Panc1 (cell line): ENCODE measurements around the gene DLG2.

Experiments used
- POLR2AphosphoS5 ChIP-seq: IDR thresholded peaks from 2 replicates; pipeline ENCODE4 v1.6.1; 2012; ENCODE audit warnings: mild to moderate bottlenecking, low read depth, low read length, moderate library complexity
- SIN3A ChIP-seq: IDR thresholded peaks from 2 replicates; pipeline ENCODE4 v1.6.1; 2012; ENCODE audit warnings: low read depth, mild to moderate bottlenecking, low read length, moderate library complexity, borderline replicate concordance; ENCODE audit not compliant: insufficient read depth
- TF ChIP-seq, protein P1 (sequence below): fragments of 450-650 bp; IDR thresholded peaks from 2 replicates; pipeline ENCODE4 v1.5.1; 2017; ENCODE audit warnings: mild to moderate bottlenecking
- TF ChIP-seq, protein P2 (sequence below), 2 experiments: IDR thresholded peaks; 2 replicates each; pipeline ENCODE4 v1.6.1; 2011 to 2012; ENCODE audit warnings: low read depth in 2 of 2, control low read depth in 1 of 2, low read length in 1 of 2, mild to moderate bottlenecking in 1 of 2, moderate library complexity in 1 of 2; ENCODE audit not compliant: insufficient read depth in 1 of 2

DNA sequence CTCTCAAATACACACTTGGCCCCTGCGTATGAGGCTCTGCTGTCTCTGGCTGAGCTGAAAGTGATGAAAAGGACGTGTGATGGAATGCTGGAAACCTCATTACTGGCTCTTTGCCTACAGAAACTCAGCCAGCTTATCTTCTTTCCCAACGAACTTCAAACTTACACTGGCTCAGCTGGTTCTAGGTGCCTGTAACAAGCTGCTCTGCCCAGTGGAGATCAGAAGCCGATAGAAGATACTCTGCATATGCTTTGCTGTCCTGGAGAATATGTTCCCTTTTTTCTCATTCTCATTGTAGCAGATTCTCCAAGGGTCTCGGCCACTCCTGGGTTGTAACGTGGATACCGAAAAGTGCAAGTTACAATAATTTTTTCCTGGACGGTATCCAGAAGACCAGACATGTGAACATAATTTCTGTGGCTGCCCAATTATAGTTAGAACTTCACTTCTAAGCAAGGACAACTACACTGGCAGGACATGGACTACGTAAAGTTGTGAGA is 1935.6 kb downstream of the DLG2 start:
- TF ChIP-seq, protein P1, sequence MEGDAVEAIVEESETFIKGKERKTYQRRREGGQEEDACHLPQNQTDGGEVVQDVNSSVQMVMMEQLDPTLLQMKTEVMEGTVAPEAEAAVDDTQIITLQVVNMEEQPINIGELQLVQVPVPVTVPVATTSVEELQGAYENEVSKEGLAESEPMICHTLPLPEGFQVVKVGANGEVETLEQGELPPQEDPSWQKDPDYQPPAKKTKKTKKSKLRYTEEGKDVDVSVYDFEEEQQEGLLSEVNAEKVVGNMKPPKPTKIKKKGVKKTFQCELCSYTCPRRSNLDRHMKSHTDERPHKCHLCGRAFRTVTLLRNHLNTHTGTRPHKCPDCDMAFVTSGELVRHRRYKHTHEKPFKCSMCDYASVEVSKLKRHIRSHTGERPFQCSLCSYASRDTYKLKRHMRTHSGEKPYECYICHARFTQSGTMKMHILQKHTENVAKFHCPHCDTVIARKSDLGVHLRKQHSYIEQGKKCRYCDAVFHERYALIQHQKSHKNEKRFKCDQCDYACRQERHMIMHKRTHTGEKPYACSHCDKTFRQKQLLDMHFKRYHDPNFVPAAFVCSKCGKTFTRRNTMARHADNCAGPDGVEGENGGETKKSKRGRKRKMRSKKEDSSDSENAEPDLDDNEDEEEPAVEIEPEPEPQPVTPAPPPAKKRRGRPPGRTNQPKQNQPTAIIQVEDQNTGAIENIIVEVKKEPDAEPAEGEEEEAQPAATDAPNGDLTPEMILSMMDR: no peak
- TF ChIP-seq, protein P2, sequence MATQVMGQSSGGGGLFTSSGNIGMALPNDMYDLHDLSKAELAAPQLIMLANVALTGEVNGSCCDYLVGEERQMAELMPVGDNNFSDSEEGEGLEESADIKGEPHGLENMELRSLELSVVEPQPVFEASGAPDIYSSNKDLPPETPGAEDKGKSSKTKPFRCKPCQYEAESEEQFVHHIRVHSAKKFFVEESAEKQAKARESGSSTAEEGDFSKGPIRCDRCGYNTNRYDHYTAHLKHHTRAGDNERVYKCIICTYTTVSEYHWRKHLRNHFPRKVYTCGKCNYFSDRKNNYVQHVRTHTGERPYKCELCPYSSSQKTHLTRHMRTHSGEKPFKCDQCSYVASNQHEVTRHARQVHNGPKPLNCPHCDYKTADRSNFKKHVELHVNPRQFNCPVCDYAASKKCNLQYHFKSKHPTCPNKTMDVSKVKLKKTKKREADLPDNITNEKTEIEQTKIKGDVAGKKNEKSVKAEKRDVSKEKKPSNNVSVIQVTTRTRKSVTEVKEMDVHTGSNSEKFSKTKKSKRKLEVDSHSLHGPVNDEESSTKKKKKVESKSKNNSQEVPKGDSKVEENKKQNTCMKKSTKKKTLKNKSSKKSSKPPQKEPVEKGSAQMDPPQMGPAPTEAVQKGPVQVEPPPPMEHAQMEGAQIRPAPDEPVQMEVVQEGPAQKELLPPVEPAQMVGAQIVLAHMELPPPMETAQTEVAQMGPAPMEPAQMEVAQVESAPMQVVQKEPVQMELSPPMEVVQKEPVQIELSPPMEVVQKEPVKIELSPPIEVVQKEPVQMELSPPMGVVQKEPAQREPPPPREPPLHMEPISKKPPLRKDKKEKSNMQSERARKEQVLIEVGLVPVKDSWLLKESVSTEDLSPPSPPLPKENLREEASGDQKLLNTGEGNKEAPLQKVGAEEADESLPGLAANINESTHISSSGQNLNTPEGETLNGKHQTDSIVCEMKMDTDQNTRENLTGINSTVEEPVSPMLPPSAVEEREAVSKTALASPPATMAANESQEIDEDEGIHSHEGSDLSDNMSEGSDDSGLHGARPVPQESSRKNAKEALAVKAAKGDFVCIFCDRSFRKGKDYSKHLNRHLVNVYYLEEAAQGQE (IDR thresholded peaks at IDR 0.05; ENCODE audit: insufficient read depth in 1 of 2, low read depth in 2 of 2, low read length in 1 of 2): no peak
- TF ChIP-seq POLR2AphosphoS5: no peak
- no peak for TF ChIP-seq SIN3A
